Adrenal gland (tissue), 12 donors: ENCODE data around the gene RABGAP1. TPM values are rescaled to one million over a fixed set of nuclear protein-coding genes. Genes with fewer than 3 reads are reported as not detected.
A peak's percentile ranks its signal among the peaks of the same experiment; 100 is the strongest.

Experiments
- DNase-seq, 7 donors: peaks; one replicate each; pipeline ENCODE4 v3.0.0-alpha.2; 2019 to 2020
- H3K27ac ChIP-seq, 5 donors: fragments of 200-600 bp; sonication (generic) in 4 of 5; 1 replicate in 3 of 5; 2 replicates in 2 of 5; pipeline versions ENCODE4 v1.5.1 to v1.8.0; 2016 to 2020; ENCODE audit warnings: mild to moderate bottlenecking in 1 of 5
- H3K27me3 ChIP-seq: fragments of 200-600 bp; 2 replicates; pipeline ENCODE4 v1.8.0; 2021
- H3K36me3 ChIP-seq, 2 donors: fragments of 200-600 bp; replicated peaks in 1 of 2; 1 replicate in 1 of 2; 2 replicates in 1 of 2; pipeline versions ENCODE4 v1.5.1 to v1.8.0; 2018 to 2022
- H3K4me1 ChIP-seq, 2 donors: fragments of 200-600 bp; replicated peaks in 1 of 2; 1 replicate in 1 of 2; 2 replicates in 1 of 2; pipeline versions ENCODE4 v1.5.1 to v1.8.0; 2018 to 2021
- H3K4me3 ChIP-seq, 4 donors: fragments of 200-600 bp; sonication (generic) in 3 of 4; one replicate each; pipeline ENCODE4 v1.5.1; 2016 to 2018
- H3K9me3 ChIP-seq, 3 donors: fragments of 200-600 bp; sonication (generic) in 1 of 3; replicated peaks in 1 of 3; 1 replicate in 2 of 3; 2 replicates in 1 of 3; pipeline versions ENCODE4 v1.5.1 to v1.8.0; 2016 to 2021
- POLR2A ChIP-seq, 2 donors: fragments of 450-650 bp; IDR thresholded peaks; one replicate each; pipeline ENCODE4 v1.6.1; 2017; ENCODE audit warnings: antibody characterized with exemption in 2 of 2, mild to moderate bottlenecking in 2 of 2, moderate library complexity in 1 of 2
- WGBS, 4 donors: extraction: QIAGEN DNeasy Blood & Tissue Kit in 2 of 4; methylation state at CpG; one replicate each; pipeline versions ENCODE4 v1.1.5 to v1.1.7; 2013 to 2017; 5-methylcytosine and 5-hydroxymethylcytosine counted together
- intact Hi-C, 2 donors: fragments of 100-400 bp; cut with DNase I; formaldehyde crosslinking; loops; one replicate each; pipeline versions ENCODE4 v1.14.1 to v1.15.0; 2022 to 2023
- polyA plus RNA-seq, 3 donors: library from polyadenylated mRNA; stranded (reverse); fragments of 200-250 nt in 2 of 3; fragments of 350-450 nt in 1 of 3; fragmentation: Illumina TruSeq in 1 of 3; extraction: RNeasy Lipid Tissue Mini Kit (QIAGEN cat#74804) in 1 of 3; gene quantifications; one replicate each; pipeline ENCODE4 v1.2.3, GENCODE V29; 2013 to 2014
- total RNA-seq, 9 donors: library from RNA; depleted of rRNA in 4 of 9; stranded (reverse); fragments of >200 nt in 4 of 9; fragments of 120-200 nt in 1 of 9; fragmentation: NEBNext Ultra II Directional in 1 of 9; extraction: Animal tissue kit (Norgen Biotek cat#: 25700) in 1 of 9; gene quantifications; one replicate each; pipeline versions ENCODE4 v1.1.0 to v1.2.4, GENCODE V29; 2013 to 2023
- TF ChIP-seq, protein P1 (sequence below), 6 experiments: fragments of 450-650 bp in 4 of 6; fragments of 200-600 bp in 2 of 6; sonication (generic) in 1 of 6; IDR thresholded peaks; 1 replicate in 5 of 6; 2 replicates in 1 of 6; pipeline versions ENCODE4 v1.5.1 to v1.8.0; 2016 to 2021; ENCODE audit warnings: antibody characterized with exemption in 6 of 6, mild to moderate bottlenecking in 2 of 6, moderate library complexity in 1 of 6
- donor health status: healthy with polysubstance abuse.
- donor health status: Bipolar disorder and iron deficiency.
- donor health status: DM: yes; HTN: yes; CAD: no.
- donor health status: DM: no; HTN: no; CAD: no.
- donor health status: DM: no; HTN: no; CAD: no.
- donor health status: DM: yes; HTN: yes; CAD: no.

The RABGAP1 gene
- total and polyA plus RNA-seq, 12 donors, result 8.5 to 62.3 (median 34.3) TPM

DNA sequence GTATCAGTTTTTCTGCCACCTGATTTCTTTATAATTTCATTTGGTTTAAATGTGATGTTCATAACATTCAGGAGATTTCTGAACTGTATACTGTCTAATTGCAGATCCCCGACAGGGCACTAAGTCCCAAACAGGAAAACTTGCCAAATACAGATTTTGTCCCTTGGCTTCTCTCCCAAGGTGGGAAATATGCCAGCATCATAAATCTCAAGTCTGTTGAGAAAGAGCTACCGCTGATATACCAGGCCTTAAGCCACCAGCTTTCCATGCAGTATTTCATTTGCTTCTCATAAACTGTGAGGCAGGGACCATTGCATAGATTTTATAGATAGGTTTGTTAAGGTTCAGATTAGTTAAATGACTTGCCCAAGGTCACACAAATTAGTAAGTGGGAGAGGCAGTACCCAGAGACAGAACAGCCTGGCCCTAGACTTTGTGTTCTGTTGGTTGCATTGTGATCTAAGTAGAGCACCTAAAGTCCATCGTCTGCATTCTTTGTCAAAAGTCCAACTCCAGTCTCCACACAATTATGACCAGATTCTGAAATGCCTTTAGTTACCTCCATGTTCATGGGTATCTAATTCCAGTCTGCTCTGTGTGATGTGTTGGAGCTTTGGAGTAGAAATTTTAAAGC is 108.9 kb downstream of the RABGAP1 start:
- peak; percentile 27 to 82 (median 71) for DNase-seq
- 15 to 25% (median 17%) methylated on average over 3 of the region's 3 CpGs for WGBS, 4 donors
- Histone ChIP-seq H3K9me3 (no peaks in the 10 kb centered on the region), H3K4me3 (no peak overlapping the region), H3K36me3 (no peaks in the 10 kb centered on the region), H3K27me3 (no peaks in the 10 kb centered on the region), H3K27ac (peak overlapping the region in 1 of 5 donors; percentile 41), H3K4me1 (peaks cover 9 to 23% of the 10 kb centered on the region in 2 donors)
- TF ChIP-seq, protein P1, sequence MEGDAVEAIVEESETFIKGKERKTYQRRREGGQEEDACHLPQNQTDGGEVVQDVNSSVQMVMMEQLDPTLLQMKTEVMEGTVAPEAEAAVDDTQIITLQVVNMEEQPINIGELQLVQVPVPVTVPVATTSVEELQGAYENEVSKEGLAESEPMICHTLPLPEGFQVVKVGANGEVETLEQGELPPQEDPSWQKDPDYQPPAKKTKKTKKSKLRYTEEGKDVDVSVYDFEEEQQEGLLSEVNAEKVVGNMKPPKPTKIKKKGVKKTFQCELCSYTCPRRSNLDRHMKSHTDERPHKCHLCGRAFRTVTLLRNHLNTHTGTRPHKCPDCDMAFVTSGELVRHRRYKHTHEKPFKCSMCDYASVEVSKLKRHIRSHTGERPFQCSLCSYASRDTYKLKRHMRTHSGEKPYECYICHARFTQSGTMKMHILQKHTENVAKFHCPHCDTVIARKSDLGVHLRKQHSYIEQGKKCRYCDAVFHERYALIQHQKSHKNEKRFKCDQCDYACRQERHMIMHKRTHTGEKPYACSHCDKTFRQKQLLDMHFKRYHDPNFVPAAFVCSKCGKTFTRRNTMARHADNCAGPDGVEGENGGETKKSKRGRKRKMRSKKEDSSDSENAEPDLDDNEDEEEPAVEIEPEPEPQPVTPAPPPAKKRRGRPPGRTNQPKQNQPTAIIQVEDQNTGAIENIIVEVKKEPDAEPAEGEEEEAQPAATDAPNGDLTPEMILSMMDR (IDR thresholded peaks at IDR 0.05), result no peak
- no peak for TF ChIP-seq POLR2A (IDR thresholded peaks at IDR 0.05)
- intact Hi-C loops, result no loop called here

DNA sequence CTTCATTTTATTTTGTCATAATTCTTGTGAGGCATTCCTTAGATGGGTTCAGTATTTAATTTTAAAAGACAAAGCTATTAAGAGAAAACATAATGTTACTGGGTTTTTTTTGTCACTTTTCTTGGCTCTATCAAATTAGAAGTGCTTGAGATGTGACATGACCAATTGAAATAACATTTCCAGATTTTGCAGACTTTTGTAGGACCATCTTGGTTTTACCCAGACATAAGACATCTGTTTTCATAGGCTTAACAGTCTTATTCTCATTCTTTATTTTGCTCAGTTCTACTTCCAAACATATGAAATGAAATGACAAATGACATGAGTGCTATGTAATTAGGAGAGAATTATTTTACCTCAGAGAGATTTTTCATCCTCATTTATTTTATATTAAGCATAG is 112.2 kb downstream of the RABGAP1 start:
- Histone ChIP-seq H3K4me1 (peaks cover 9 to 22% of the 10 kb centered on the region in 2 donors), H3K9me3 (no peaks in the 10 kb centered on the region), H3K27ac (no peak overlapping the region), H3K4me3 (no peak overlapping the region), H3K27me3 (no peaks in the 10 kb centered on the region), H3K36me3 (no peaks in the 10 kb centered on the region)
- TF ChIP-seq POLR2A (IDR thresholded peaks at IDR 0.05), result no peak
- TF ChIP-seq, protein P1 (IDR thresholded peaks at IDR 0.05), result no peak
- DNase-seq, result no peak
- intact Hi-C loops, result no loop called here

GRCh38 chr9:123053711-123054110 is 112.9 kb downstream of the RABGAP1 start:
- no peak overlapping the region for H3K27ac ChIP-seq
- H3K36me3 ChIP-seq, result no peaks in the 10 kb centered on the region
- WGBS, 4 donors, result 56 to 68% (median 62%) methylated on average over 2 of the region's 2 CpGs
- H3K4me1 ChIP-seq, result peaks cover 9 to 15% of the 10 kb centered on the region in 2 donors
- no peak for DNase-seq
- no peaks in the 10 kb centered on the region for H3K9me3 ChIP-seq
- intact Hi-C loops, result no loop called here
- no peaks in the 10 kb centered on the region for H3K27me3 ChIP-seq
- H3K4me3 ChIP-seq, result no peak overlapping the region
- TF ChIP-seq POLR2A (IDR thresholded peaks at IDR 0.05), result no peak
- TF ChIP-seq, protein P1 (IDR thresholded peaks at IDR 0.05), result no peak

- Histone ChIP-seq H3K27me3 (no peaks in the 10 kb centered on the region), H3K4me1 (peaks cover 0 to under 1% of the 10 kb centered on the region in 2 donors), H3K9me3 (no peaks in the 10 kb centered on the region), H3K4me3 (no peak overlapping the region), H3K27ac (no peak overlapping the region), H3K36me3 (no peaks in the 10 kb centered on the region)
- DNase-seq, result no peak
- TF ChIP-seq POLR2A (IDR thresholded peaks at IDR 0.05), result no peak
- TF ChIP-seq, protein P1 (IDR thresholded peaks at IDR 0.05), result no peak
- intact Hi-C loops, result no loop called here
- WGBS, 4 donors, result 83 to 100% (median 93%) methylated on average over 1 of the region's 1 CpG
Measured at GRCh38 chr9:123058834-123059233, 118.0 kb downstream of the RABGAP1 start.
